ENCODE data around the gene MLLT3.

DNA sequence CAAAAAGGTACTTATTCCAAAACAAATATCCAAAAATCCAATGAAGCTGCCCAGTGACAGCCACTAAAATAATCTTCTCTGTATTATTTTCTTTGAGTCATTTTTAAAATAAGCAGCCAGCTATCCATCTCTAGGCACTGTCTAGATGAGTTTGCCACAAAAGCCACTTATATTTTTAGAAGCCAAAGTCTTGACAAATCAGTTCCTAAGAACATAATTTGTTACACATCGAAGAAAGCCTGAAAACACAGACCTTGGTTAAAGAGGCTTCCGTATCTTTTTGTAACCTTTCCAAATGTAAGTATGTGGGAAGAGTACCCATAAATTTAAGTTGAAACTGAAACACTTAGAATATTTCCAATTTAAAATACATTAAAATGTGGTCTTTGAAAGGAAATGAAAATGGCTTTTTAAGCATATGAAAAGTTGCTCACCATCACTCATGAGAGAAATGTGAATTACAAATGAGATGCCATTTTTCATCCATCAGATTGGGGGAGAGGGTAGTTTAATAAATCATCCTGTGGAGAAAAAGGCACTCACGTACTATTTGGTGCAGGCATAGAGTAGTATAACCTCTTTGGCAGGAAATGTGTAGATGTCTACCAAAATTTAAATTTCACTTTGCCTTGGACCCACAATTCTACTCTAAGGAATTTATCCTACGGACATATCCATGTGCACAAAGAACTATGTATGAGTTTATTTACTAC, 180.4 kb downstream of the MLLT3 start:
- TF ChIP-seq, protein P1, sequence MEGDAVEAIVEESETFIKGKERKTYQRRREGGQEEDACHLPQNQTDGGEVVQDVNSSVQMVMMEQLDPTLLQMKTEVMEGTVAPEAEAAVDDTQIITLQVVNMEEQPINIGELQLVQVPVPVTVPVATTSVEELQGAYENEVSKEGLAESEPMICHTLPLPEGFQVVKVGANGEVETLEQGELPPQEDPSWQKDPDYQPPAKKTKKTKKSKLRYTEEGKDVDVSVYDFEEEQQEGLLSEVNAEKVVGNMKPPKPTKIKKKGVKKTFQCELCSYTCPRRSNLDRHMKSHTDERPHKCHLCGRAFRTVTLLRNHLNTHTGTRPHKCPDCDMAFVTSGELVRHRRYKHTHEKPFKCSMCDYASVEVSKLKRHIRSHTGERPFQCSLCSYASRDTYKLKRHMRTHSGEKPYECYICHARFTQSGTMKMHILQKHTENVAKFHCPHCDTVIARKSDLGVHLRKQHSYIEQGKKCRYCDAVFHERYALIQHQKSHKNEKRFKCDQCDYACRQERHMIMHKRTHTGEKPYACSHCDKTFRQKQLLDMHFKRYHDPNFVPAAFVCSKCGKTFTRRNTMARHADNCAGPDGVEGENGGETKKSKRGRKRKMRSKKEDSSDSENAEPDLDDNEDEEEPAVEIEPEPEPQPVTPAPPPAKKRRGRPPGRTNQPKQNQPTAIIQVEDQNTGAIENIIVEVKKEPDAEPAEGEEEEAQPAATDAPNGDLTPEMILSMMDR (IDR thresholded peaks at IDR 0.05; ENCODE audit: insufficient read depth, low read depth, low read length), result no peak
- TF ChIP-seq EZH2 (IDR thresholded peaks at IDR 0.05; ENCODE audit: insufficient read depth, low read length), result no peak
